SHP77 (cell line): ENCODE measurements around the gene CTNNAL1.
"Not testable (repeated sequence)": the region's sequence is repeated elsewhere in the genome, so short reads cannot be mapped to it uniquely, and the experiment has no call there.

Experiments
- DNase-seq, 2 experiments: peaks; one replicate each; lab custom pipeline; 2025; lab: John Stamatoyannopoulos, UW

CTNNAL1 gene

DNA sequence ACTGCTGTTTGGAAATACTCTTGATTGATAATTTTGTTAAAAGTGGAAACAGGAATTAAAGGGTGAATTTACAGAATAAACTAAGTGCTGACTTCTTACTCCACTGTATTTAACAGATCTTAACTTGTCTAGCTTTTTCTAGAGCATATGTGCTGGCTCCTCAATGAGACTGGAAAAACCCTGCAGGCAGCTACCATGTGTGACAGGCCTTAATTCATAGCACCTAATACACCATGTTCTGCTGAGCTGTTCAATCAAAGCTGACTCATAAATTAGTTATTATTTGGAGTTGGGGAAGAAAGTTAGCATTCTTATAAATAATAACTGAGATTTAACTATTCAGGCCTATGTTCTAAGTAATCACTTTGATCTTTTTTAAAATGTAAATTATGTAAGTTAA lies 29.4 kb downstream of the CTNNAL1 start:
- DNase-seq, result no peak

DNA sequence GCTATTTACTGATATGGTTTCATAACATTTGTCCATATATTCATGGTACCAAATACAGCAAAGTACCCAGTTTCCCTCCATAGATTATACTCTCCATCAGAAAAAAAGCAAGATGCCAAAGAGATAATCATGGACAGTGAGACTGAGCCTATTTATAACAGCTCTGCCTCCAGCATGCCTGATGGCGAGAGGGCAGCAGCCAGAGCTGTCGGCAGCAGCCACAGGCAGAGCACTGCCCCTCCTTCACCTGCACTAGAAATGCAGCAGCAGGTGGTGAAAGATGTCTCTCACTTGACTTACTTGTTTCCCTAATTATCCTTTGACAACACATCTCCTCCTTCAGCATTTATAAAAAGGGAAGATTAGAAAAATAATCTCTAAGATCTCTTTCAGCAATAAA lies 32.4 kb downstream of the CTNNAL1 start:
- no peak for DNase-seq

DNA sequence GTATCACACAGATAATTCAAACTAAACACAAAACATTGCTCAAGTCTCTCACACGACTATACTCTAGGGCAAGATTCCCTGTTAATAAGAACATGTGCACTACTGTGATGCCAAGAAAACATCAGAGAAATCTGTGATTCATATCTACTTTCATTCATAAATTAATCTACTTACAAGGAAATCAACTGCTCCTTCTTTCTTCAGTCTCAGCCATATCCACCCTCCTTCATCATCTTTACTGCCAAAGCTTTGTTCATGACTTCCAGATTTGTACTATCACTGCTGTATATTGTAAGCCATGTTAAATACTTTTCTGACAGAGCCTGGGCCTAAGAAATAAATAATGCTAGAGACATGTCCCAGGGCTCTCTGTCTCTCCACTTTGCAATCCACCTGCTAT lies 35.1 kb downstream of the CTNNAL1 start:
- DNase-seq, result no peak

DNA sequence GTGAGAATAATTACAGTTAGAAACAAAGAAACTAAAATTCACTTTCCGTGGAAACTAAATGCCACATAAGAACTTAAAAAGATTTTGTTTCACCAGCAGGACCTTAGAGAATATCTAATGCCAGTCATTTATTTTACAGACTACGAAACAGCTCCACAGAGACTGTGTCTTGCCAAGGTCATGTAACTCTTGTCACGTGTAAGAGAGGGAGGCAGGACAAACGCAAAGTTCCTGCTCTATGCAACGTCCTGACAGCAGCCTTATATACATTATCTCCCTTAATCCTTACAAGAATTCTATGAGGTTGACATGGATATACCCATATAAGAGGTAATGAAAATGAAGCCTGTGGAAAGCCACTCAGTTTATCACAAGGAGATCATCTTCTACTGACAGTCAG lies 39.4 kb downstream of the CTNNAL1 start:
- DNase-seq, result no peak

DNA sequence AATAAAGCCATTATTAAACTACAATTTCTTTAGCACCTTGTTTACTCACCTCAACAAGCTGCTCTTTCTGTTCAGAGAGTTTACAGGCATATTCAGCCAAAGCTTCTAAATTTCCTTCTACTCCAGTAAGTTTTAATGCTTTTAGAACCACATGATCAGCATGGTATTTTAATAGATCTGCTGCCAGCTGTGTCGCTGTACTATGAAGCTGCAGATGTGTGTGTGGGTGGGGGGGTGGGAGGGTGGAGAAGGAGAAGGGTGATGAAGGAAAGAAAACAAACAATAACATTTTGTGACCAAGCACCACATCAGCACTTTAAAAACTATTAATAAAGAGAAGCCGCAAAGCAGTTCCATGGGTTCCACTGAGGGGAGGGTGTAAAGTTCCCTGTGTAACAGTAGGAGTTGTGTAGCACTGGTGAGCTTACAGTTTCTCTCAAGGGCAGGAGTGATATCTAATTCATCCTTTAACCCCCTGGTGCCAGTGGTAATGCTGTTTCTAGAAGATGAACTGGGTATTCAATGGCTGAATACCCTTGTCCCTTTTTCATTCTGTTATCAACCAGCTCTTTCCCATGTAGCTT lies 40.6 kb downstream of the CTNNAL1 start:
- DNase-seq, result no peak

DNA sequence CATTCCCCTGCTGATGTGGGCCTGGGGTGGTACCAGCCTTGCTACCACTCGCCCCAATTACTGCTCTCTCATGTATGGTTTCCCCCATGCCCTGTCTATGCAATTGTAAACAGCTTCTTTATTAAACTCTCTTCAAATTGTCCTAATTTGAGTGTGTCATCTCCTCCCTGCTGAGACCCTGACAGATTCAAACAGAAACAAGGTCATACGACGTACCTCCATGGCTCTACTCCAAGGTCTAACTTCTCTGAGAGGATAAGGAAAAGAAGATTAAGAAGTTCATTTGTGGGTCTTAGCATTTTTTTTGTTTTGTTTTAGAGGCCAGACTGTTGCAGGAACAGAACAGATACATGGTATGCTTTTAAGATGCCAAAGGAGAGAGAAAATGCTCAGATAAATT lies 41.1 kb downstream of the CTNNAL1 start:
- DNase-seq, result no peak

DNA sequence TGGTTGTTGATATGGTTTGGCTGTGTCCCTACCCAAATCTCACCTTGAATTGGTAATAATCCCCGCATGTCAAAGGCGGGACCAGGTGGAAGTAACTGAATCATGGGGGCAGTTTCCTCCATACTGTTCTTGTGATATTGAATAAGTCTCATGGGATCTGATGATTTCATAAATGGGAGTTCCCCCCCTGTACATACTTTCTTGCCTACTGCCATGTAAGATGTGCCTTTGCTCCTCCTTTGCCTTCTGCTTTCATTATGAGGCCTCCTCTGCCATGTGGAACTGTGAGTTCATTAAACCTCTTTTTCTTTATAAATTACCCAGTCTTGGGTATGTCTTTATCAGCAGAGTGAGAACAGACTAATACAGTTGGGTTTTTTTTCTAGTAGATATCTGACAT lies 41.9 kb downstream of the CTNNAL1 start:
- DNase-seq, result not testable (repeated sequence)

DNA sequence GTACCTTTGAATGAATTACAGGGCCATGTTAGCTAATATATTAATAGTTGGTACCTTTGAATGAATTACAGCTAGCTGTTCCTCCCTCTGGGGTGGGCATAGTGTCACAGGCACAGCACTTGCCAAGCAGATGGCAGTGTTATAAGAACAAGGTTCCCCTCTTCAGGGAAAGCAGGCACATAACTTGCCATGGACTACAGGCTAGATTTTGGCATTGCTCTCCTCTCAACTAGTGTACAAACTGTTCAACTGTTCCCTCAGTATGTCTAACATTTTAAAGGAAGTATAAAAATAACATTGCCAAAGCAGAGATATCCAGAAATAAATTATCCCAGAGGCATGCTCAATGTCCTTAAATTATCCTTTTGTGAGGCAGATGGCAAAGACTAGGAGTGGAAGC lies 45.4 kb downstream of the CTNNAL1 start:
- DNase-seq, result no peak

DNA sequence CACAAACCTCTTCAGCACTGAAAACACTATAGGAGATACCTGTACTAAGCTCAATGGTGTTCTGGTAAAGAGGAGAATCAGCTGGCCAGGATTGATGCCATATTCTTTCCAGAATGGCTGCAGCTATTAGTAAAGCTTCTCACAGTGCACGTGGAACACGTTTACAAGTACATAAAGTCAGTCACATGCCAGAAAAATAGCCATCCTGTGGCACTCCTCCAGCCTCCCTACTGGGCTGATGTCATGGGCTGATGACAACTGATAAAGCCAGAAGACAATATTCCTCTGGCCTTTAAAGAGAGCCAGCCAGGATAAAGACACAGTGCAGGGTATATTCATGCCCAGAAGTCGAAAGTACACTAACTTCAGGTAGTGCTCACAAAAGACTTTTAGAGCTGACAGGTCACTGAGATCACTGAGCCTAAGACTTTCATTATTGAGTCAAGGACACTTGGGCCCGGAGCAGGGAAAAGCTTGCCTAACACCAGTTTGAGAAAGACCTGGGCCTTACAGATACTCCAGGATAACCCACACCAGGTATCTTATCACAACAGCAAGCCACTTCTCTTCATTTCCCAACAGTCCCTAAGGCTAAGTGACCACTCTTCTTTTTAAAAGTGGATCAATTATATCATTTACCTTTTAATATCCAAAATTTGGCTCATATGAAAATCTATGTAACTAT lies 49.7 kb downstream of the CTNNAL1 start:
- no peak for DNase-seq

DNA sequence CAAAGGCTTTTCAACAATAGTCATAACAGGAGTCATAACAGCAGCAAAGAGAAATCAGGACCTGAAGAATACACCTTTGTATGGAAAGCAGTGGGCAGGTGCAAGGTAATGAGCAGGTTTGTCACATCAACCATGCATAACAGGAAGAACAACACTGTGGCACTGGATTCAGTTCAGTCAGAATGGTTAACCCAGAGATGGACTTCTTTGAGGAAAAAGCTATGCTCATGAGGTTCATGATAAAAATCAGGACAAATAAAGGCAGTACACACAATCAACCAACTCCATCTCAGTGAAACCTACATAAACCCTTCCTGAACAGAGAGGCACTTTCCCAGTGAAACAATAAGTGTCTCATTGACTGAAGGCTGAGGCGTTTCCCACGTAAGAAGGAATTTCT lies 52.1 kb downstream of the CTNNAL1 start:
- DNase-seq, result no peak

DNA sequence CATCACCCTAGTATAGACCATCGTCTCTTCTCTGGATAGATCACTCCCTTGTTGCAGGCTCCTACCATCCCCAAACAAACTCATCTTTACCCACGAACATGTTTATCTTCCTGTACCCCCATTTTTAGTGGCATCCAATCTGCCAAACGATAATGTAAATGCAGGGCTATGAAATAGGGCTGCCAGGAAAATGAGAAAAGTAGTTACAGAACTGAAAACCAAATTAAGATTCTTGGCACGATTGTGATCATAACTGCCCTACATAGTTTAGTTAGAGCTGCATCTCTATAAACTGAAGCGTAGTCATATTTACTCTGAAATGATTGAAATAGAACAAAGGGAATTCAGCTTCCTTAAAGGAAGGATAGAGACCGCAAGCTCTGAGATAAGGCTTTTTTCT lies 53.0 kb downstream of the CTNNAL1 start:
- no peak for DNase-seq

DNA sequence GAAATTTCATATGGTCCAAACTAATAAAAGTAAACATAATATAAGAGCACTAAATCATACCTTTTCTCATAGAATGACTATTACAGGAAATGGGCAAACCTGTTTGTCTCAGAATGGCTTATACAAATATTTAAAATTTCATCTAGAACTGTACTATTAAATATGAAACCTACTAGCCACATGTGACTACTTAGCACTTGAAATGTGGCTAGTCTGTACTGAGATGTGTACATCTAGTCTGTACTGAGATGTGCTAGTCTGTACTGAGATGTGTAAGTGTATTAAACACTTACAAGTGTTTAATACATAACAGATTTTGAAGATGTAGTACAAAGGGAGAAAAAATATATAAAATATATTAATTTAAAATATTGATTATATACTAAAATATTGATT lies 56.7 kb downstream of the CTNNAL1 start:
- DNase-seq, result no peak

DNA sequence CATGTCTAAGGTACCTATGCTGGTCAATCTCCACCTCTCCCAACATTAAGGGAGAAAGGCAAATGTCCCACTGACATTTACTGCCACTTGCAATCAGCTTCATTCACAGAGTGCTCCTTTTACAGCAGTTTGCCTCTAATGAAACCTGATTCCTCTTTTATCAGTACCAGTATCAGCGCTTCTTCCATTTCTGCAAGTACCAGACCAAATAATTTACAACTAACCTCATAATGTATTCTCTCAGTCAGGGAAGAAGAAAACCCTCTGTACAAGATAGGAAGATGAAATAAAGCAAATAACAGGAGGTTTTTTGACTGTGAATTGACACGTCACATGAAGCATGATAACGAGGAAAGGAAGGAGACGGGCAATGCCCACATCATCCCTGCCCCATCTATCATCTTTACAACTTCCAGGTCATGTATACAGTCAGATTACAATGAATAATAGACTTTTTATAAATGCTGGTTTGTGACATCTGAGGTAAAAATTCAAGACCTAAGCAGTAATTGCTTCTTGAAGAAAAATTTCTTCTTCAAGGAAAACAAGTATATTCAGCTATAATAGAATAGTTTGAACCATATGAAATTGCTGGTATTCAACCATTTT lies 57.2 kb downstream of the CTNNAL1 start:
- no peak for DNase-seq

DNA sequence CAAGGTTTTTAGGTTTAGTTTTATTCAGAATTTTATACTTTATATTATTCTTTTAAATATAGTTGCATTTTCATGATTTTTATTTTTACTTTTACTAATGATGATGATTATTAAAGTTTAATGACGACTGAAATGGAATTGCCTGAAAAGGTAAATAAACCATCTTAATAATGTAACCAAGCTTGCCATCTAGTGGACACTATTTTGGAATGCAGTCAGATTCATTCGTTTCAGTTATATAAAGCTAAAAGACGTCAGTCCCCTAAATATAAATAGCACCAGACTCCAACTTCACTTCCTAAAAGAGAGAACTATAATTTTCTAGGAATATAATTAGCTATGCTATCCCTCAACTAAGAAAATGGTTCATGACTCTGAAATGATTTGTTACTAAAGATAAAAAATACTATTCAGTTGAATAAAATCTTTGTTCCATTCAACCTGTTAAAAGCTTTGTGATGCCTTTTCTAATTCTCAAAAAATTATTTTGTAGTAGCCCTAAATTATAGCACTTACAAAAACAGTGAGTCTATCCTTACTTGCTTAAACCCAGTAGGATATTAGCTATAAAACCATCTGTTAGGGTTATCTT lies 59.2 kb downstream of the CTNNAL1 start:
- peak in 1 of 2 experiments; percentile 18 for DNase-seq

DNA sequence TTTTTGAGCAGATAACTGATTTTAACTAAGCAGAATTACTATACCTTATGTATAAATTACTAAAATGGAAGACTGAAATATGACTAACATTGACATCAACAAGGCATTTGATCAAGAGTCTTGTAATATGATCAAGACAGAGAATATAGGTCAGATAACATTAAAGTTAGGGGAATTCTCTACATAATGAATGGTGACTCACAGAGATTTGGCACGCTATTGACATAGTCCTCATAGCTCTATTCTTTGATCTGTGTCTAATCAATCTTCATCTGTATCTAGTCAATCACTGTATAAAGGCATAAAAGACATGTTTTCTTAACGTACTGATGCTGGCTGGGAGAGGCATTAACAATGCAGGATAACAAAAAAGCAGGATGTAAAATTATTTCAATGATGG lies 61.7 kb downstream of the CTNNAL1 start:
- DNase-seq, result no peak

DNA sequence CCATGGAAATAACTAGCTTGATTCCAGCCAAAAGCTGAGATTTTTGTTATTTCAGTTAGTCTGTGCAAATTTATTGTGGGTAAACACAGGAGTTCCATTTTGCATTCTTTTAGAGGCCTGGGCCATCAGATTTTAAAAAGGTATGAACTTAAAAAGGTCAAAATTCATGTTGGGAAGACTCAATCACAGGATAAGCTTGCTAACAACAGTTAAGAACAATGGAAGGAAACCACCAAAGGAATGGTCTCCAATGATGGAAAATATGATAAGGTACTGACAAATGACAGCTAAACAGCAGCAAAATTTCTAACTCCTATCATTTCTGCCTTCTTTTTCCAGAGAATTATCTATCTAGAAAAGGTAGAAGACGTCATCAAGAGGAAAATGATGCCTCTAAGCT lies 63.1 kb downstream of the CTNNAL1 start:
- DNase-seq, result no peak

DNA sequence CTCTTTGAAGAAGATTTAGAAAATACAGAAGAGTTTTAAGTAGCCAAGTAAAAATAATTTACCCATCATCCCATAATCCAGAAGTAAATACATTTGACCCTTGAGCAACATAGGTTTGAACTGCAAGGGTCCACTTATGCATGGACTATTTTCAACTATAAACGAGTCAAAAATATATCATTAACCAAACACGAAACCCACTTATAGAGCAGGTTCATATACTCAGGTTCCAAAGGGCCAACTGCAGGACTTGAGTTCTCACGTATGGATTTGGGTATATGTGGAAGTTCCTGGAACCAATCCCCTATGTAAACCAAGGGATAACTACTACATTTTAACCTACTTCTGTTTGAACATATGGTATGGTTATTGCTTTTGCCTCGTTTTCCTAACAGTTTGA lies 73.3 kb downstream of the CTNNAL1 start:
- no peak for DNase-seq

DNA sequence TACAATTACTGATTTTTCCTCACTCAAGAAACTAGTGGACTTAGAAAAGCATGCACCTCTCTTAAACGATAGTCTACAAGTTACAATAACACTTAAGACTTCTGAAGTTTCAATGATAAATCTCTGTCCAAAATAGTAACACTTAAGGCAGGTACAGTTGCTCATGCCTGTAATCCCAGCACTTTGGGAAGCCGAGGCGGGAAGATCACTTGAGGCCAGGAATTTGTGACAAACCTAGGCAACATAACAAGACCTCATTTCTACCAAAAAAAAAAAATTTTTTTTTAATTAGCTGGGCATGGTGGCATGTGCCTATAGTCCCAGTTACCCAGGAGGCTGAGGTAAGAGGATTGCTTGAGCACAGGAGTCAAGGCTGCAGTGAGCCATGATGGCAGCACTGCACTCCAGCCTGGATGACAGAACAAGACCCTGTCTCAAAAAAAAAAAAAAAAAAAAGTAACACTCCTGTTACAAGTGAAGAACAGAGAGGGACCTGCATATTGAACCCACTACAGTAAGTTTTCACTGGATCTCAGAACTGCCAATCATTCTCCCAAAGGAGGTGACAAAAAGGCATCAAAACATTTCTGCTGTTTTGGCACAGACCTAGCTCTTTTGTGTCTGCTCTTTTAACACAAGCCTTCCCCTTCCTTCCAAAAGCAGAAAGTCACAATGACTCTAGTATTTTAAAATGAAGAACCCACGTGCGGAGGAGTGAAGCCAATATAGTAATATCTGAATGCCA lies 75.6 kb downstream of the CTNNAL1 start:
- no peak for DNase-seq

DNA sequence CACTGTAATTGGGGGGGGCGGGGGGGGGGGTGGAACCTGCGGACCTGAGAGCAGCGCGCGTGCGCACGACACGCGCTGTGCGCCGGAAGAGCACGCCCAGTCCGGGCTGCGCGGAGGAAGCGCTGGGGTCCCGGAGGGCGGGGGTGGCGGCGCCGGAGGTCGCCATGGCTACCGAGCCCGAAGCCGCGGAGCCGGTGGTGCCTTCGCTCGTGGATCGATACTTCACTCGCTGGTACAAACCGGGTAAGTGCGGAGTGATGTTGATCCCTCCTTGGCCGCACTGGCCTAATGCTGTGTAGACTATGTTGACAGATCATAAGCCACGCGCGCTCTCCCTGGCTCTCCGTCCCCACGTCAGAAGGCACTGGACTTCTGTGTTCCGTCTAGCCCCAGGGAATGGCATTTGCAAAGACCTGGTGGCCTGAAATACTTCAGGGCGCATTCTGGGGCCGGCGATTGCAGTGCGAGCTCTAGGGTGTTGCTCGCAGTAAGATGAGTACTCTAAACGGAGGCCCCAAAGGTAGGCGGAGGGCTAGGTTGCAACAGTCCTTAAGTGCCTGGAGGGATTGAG lies 78.9 kb downstream of the CTNNAL1 start, which contains the start of gene ABITRAM:
Gene ABITRAM, plus strand, starts transcription at position 78 of the 571 bp plus-strand sequence. Its CDS starts 87 bp downstream, at position 165.
- DNase-seq, result peak; percentile 48 to 79

DNA sequence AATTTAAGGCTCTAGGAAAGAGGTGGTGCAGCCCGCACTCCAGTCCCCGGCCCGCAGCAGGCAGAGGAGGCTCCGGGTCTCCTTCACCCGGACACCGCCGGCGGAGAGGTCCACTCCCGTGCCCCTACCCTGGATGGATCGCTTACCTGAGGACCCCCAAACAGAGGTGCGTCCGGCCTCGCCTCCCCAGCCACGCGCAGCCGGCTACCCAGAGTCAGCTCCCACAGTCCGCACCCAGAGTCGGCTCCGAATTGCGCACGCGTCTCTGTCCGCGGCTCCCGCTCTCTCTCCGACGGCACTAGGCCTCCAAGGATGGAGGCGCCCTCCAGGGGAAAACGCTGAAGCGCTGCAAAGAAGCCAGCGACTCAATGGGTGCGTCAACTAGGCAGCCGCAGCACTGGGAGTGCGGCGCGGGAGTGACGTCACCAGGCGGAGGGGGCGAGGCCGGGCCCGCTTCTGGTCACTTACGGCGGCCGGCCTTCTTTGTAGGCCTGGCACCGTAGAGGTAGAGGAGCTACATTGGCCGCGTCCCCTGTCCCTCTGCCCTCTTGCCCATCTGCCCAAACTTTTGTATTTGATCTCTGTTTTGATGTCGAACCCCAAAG lies 79.5 kb downstream of the CTNNAL1 start, which contains the start of gene ELP1:
Gene ELP1, minus strand, starts transcription at position 407 of the 605 bp plus-strand sequence. CDS start 2,978 bp downstream, outside the sequence.
- peak; percentile 78 to 89 for DNase-seq

DNA sequence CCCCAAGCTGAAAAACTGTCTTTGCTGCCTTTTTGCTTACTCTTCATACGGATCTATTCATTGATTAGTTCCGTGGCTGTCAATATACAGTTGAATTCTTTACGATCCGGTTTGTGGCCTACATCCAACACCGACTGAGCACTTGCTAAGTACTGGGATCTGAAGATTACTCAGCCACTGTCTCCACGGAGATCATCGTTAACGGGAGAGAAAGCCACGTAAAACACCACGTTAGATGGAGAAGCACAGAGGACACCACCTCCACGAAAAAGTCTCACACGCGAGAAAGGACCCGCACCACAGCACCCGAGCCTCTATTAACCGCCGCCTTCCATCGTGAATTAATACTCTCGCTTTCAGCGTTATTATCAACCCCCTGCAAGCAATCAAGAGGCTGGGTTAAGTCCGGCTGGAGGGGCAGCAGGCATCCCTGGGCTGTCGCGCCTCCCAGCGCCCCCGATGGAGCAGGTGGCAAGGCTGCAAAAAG lies 80.0 kb downstream of the CTNNAL1 start:
- DNase-seq, result no peak
